Type B pancreatic cell (in vitro differentiated cells): Measurements from ENCODE around the gene CEL. TPM values are rescaled to one million over a fixed set of nuclear protein-coding genes. Genes with fewer than 3 reads are reported as not detected.

Experiments used
- DNase-seq: peaks from one replicate; pipeline ENCODE4 v3.0.0; 2021; ENCODE audit warnings: mixed read lengths; ENCODE audit not compliant: unreplicated experiment; ENCODE audit errors: extremely low spot score
- H3K27ac Mint-ChIP-seq: 2 replicates; pipeline ENCODE4 v1.8.0; 2021; ENCODE audit warnings: mild to moderate bottlenecking, mixed read lengths
- H3K27me3 Mint-ChIP-seq: 2 replicates; pipeline ENCODE4 v1.8.0; 2021; ENCODE audit warnings: mixed read lengths
- H3K36me3 Mint-ChIP-seq: 2 replicates; pipeline ENCODE4 v1.8.0; 2021; ENCODE audit warnings: mixed read lengths
- H3K4me1 Mint-ChIP-seq: one replicate; pipeline ENCODE4 v1.8.0; 2021; ENCODE audit warnings: mixed read lengths; ENCODE audit not compliant: unreplicated experiment
- H3K4me3 Mint-ChIP-seq: 2 replicates; pipeline ENCODE4 v1.8.0; 2021; ENCODE audit warnings: mild to moderate bottlenecking, mixed read lengths
- H3K9me3 Mint-ChIP-seq: 2 replicates; pipeline ENCODE4 v1.8.0; 2021; ENCODE audit warnings: mixed read lengths
- total RNA-seq: library from RNA; stranded (reverse); gene quantifications from 2 replicates; pipeline ENCODE4 v1.2.1, GENCODE V29; 2021; ENCODE audit warnings: low replicate concordance
- TF ChIP-seq, protein P1 (sequence below): fragments of 200-600 bp; sonication (generic); conservative IDR thresholded peaks from 2 replicates; pipeline ENCODE4 v1.5.0; 2021; ENCODE audit warnings: antibody characterized with exemption, mild to moderate bottlenecking

CEL gene
- total RNA-seq, 1 donor from 2014 or later: 4.9 TPM

GRCh38 chr9:133046900-133047295 lies 14.9 kb upstream of the CEL start:
- H3K27ac Mint-ChIP-seq: peak overlapping the region; percentile 55
- H3K36me3 Mint-ChIP-seq: peaks cover 13% of the 10 kb centered on the region
- no peak overlapping the region for H3K4me3 Mint-ChIP-seq
- no peaks in the 10 kb centered on the region for H3K9me3 Mint-ChIP-seq
- no peaks in the 10 kb centered on the region for H3K27me3 Mint-ChIP-seq
- no peak for DNase-seq
- H3K4me1 Mint-ChIP-seq: no peaks in the 10 kb centered on the region
- TF ChIP-seq, protein P1, sequence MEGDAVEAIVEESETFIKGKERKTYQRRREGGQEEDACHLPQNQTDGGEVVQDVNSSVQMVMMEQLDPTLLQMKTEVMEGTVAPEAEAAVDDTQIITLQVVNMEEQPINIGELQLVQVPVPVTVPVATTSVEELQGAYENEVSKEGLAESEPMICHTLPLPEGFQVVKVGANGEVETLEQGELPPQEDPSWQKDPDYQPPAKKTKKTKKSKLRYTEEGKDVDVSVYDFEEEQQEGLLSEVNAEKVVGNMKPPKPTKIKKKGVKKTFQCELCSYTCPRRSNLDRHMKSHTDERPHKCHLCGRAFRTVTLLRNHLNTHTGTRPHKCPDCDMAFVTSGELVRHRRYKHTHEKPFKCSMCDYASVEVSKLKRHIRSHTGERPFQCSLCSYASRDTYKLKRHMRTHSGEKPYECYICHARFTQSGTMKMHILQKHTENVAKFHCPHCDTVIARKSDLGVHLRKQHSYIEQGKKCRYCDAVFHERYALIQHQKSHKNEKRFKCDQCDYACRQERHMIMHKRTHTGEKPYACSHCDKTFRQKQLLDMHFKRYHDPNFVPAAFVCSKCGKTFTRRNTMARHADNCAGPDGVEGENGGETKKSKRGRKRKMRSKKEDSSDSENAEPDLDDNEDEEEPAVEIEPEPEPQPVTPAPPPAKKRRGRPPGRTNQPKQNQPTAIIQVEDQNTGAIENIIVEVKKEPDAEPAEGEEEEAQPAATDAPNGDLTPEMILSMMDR: no peak

DNA sequence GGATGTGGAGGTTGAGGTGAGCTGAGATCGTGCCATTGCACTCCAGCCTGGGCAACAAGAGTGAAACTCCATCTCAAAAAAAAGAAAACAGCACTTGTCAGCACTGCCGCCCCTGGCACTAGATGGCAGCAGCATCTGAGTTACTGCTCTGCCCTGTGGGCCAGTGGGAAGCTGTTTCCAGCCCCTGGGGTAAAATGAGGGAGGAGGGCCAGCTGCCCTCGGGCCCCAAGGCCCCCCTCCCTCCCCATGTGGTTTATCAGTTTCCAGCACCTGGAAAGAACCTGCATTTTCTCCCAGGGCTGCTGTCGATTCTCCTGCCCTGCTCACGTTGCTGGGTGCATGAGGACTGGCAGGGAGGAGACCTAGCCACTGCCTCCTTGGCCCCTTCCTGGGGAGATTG lies 13.2 kb upstream of the CEL start:
- peaks cover 8% of the 10 kb centered on the region for H3K36me3 Mint-ChIP-seq
- DNase-seq: no peak
- H3K27ac Mint-ChIP-seq: no peak overlapping the region
- no peak overlapping the region for H3K4me3 Mint-ChIP-seq
- no peaks in the 10 kb centered on the region for H3K27me3 Mint-ChIP-seq
- H3K9me3 Mint-ChIP-seq: no peaks in the 10 kb centered on the region
- TF ChIP-seq, protein P1: peak; percentile 28
- H3K4me1 Mint-ChIP-seq: no peaks in the 10 kb centered on the region

- Mint-ChIP-seq H3K36me3 (peaks cover 13% of the 10 kb centered on the region), H3K9me3 (no peaks in the 10 kb centered on the region), H3K4me1 (no peaks in the 10 kb centered on the region), H3K27ac (no peak overlapping the region), H3K27me3 (no peaks in the 10 kb centered on the region), H3K4me3 (no peak overlapping the region)
- no peak for DNase-seq
- TF ChIP-seq, protein P1: no peak
Measured at GRCh38 chr9:133049043-133049442, 12.7 kb upstream of the CEL start.

DNA sequence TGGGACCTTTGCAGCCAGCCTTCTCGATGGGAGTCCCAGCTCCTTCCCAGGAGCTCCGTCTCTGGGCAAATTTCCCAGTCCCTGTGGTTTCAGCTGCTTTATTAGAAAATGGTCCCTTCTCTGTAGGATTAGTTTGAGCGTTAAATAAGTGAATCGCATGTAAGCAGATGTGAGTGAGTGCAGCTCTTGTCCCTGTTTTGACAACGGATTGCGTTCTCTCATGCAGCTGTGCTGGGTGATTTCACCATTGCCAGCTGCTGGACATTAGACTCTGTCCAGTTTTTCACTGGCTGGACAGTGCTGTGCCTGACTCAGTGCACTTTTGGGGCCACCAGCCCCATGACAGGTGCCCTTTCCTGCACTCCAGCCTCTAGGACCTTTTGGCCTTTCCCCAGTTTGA lies 11.6 kb upstream of the CEL start:
- no peak for DNase-seq
- H3K9me3 Mint-ChIP-seq: no peaks in the 10 kb centered on the region
- TF ChIP-seq, protein P1: no peak
- H3K4me3 Mint-ChIP-seq: no peak overlapping the region
- H3K36me3 Mint-ChIP-seq: peaks cover 10% of the 10 kb centered on the region
- no peak overlapping the region for H3K27ac Mint-ChIP-seq
- no peaks in the 10 kb centered on the region for H3K27me3 Mint-ChIP-seq
- H3K4me1 Mint-ChIP-seq: no peaks in the 10 kb centered on the region

DNA sequence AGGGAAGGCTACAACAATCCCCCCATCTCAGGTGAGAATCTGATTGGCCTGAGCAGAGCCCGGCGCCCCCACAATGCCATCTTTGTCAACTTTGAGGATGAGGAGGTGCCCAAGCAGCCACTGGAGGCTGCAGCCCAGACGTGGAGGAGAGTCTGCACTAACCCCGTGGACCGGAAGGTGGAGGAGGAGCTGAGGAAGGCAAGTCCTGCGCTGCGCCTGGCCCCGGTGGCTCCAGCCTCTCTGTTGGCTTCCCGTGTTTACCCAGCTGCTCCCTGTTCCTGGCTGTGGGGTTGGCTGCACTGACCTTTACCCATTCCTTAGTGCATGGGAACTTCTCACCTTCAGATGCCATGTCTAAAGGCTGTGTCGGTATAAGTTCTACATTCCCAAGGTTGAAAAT lies 11.0 kb upstream of the CEL start:
- no peak overlapping the region for H3K27ac Mint-ChIP-seq
- H3K9me3 Mint-ChIP-seq: no peaks in the 10 kb centered on the region
- no peaks in the 10 kb centered on the region for H3K4me1 Mint-ChIP-seq
- no peaks in the 10 kb centered on the region for H3K27me3 Mint-ChIP-seq
- DNase-seq: no peak
- H3K36me3 Mint-ChIP-seq: peaks cover 10% of the 10 kb centered on the region
- TF ChIP-seq, protein P1: no peak
- no peak overlapping the region for H3K4me3 Mint-ChIP-seq

DNA sequence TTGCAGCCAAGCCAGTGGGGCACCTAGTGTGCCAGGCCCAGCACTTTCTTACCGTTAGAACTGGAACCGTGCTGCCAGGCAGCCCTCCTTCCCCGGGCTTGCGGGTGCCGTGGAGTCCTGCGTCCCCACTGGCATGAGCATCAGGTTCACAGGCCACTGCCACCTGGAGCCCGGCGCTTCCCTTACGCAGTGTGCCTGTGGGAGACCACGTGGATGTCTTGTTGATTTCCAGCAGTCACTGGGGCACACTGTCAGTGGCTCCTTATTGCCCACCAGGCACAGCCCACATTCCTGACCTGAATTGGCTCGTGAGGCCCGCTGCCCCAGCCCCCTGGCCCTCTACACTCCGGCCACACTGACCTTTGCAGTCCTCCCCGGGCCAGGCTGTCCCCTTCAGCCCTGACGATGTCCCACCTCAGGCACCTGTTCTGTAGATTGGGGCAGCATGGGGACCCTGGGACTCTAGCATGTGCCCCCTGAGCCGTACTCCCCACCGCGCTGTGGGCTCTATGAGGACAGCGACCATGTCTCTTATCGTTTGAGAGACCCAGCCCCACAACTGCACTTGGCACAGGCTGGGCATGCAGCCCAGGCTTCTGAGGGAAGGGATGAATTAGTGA lies 10.4 kb upstream of the CEL start:
- TF ChIP-seq, protein P1: no peak
- Mint-ChIP-seq H3K27ac (no peak overlapping the region), H3K4me3 (no peak overlapping the region), H3K9me3 (no peaks in the 10 kb centered on the region), H3K36me3 (peaks cover 10% of the 10 kb centered on the region), H3K4me1 (no peaks in the 10 kb centered on the region), H3K27me3 (no peaks in the 10 kb centered on the region)
- no peak for DNase-seq
